ENCODE measurements around the gene PDGFB. TPM values are rescaled to one million over a fixed set of nuclear protein-coding genes. Genes with fewer than 3 reads are reported as not detected.

PDGFB gene
- total and polyA plus RNA-seq, 2 experiments from 2014 or later, result 2.5 to 4.3 TPM

- Histone ChIP-seq H3K79me2 (no peaks in the 10 kb centered on the region), H2AFZ (no peak overlapping the region), H3K9me3 (ENCODE audit: low read depth) (no peaks in the 10 kb centered on the region), H3K27ac (no peak overlapping the region), H3K4me2 (no peak overlapping the region), H3K4me1 (ENCODE audit: insufficient read depth) (no peaks in the 10 kb centered on the region), H3K9me2 (replicated peaks; ENCODE audit: insufficient read depth) (no peaks in the 10 kb centered on the region), H3K36me3 (replicated peaks; ENCODE audit: insufficient read depth, low read depth) (no peaks in the 10 kb centered on the region), H4K20me1 (ENCODE audit: insufficient read depth, poor library complexity, severe bottlenecking) (no peaks in the 10 kb centered on the region), H3K27me3 (no peaks in the 10 kb centered on the region), H3K4me3 (no peak overlapping the region)
- no peak for DNase-seq (ENCODE audit: low spot score)
- TF ChIP-seq EZH2phosphoT487 (IDR thresholded peaks at IDR 0.05; ENCODE audit: low read depth, severe bottlenecking, unreplicated experiment) (no peak), EZH2 (IDR thresholded peaks at IDR 0.05; ENCODE audit: borderline replicate concordance) (no peak), CTCF (IDR thresholded peaks at IDR 0.05; ENCODE audit: poor library complexity) (no peak)
- 94% methylated on average over 13 of the region's 13 CpGs for WGBS (ENCODE audit: low lambda C conversion rate, missing lambda C conversion rate)
These were observed 60.7 kb downstream of the PDGFB start for GRCh38 chr22:39183991-39184585.

- H3K4me1 ChIP-seq (ENCODE audit: insufficient read depth), result no peaks in the 10 kb centered on the region
- no peak overlapping the region for H3K4me3 ChIP-seq
- no peaks in the 10 kb centered on the region for H3K9me3 ChIP-seq (ENCODE audit: low read depth)
- no peaks in the 10 kb centered on the region for H3K27me3 ChIP-seq
- no peak overlapping the region for H3K27ac ChIP-seq
- TF ChIP-seq EZH2phosphoT487 (IDR thresholded peaks at IDR 0.05; ENCODE audit: low read depth, severe bottlenecking, unreplicated experiment), result no peak
- TF ChIP-seq EZH2 (IDR thresholded peaks at IDR 0.05; ENCODE audit: borderline replicate concordance), result no peak
- TF ChIP-seq CTCF (IDR thresholded peaks at IDR 0.05; ENCODE audit: poor library complexity), result no peak
- DNase-seq (ENCODE audit: low spot score), result no peak
- H3K79me2 ChIP-seq, result no peaks in the 10 kb centered on the region
- no peaks in the 10 kb centered on the region for H4K20me1 ChIP-seq (ENCODE audit: insufficient read depth, poor library complexity, severe bottlenecking)
- 91% methylated on average over 6 of the region's 6 CpGs for WGBS (ENCODE audit: low lambda C conversion rate, missing lambda C conversion rate)
- H3K36me3 ChIP-seq (replicated peaks; ENCODE audit: insufficient read depth, low read depth), result no peaks in the 10 kb centered on the region
- no peaks in the 10 kb centered on the region for H3K9me2 ChIP-seq (replicated peaks; ENCODE audit: insufficient read depth)
- H2AFZ ChIP-seq, result no peak overlapping the region
- no peak overlapping the region for H3K4me2 ChIP-seq
These were observed 62.2 kb downstream of the PDGFB start for GRCh38 chr22:39182478-39183030.

GRCh38 chr22:39181778-39182177 lies 63.0 kb downstream of the PDGFB start:
- no peaks in the 10 kb centered on the region for H4K20me1 ChIP-seq (ENCODE audit: insufficient read depth, poor library complexity, severe bottlenecking)
- H3K4me1 ChIP-seq (ENCODE audit: insufficient read depth), result no peaks in the 10 kb centered on the region
- no peak for DNase-seq (ENCODE audit: low spot score)
- no peak overlapping the region for H3K4me2 ChIP-seq
- H3K27ac ChIP-seq, result no peak overlapping the region
- TF ChIP-seq EZH2 (IDR thresholded peaks at IDR 0.05; ENCODE audit: borderline replicate concordance) (no peak), CTCF (IDR thresholded peaks at IDR 0.05; ENCODE audit: poor library complexity) (no peak), EZH2phosphoT487 (IDR thresholded peaks at IDR 0.05; ENCODE audit: low read depth, severe bottlenecking, unreplicated experiment) (no peak)
- no peak overlapping the region for H3K4me3 ChIP-seq
- H3K9me2 ChIP-seq (replicated peaks; ENCODE audit: insufficient read depth), result no peaks in the 10 kb centered on the region
- no peaks in the 10 kb centered on the region for H3K79me2 ChIP-seq
- no peaks in the 10 kb centered on the region for H3K36me3 ChIP-seq (replicated peaks; ENCODE audit: insufficient read depth, low read depth)
- H3K9me3 ChIP-seq (ENCODE audit: low read depth), result no peaks in the 10 kb centered on the region
- no peak overlapping the region for H2AFZ ChIP-seq
- H3K27me3 ChIP-seq, result no peaks in the 10 kb centered on the region
- WGBS (ENCODE audit: low lambda C conversion rate, missing lambda C conversion rate), result 60% methylated on average over 5 of the region's 5 CpGs

Data from hepatocyte (in vitro differentiated cells).